PFSK-1 (cell line): ENCODE results near the gene TNRC6A.

Source experiments
- POLR2AphosphoS5 ChIP-seq: IDR thresholded peaks from 2 replicates; pipeline ENCODE4 v1.6.1; 2012; ENCODE audit warnings: low read depth, mild to moderate bottlenecking, control low read depth, low read length, moderate library complexity
- SIN3A ChIP-seq: IDR thresholded peaks from 2 replicates; pipeline ENCODE4 v1.6.1; 2012; ENCODE audit warnings: mild to moderate bottlenecking, low read length, moderate library complexity, borderline replicate concordance; ENCODE audit not compliant: insufficient read depth
- TAF1 ChIP-seq: IDR thresholded peaks from 2 replicates; pipeline ENCODE4 v1.6.1; 2012; ENCODE audit warnings: low read length, control low read depth, borderline replicate concordance; ENCODE audit not compliant: insufficient read depth

DNA sequence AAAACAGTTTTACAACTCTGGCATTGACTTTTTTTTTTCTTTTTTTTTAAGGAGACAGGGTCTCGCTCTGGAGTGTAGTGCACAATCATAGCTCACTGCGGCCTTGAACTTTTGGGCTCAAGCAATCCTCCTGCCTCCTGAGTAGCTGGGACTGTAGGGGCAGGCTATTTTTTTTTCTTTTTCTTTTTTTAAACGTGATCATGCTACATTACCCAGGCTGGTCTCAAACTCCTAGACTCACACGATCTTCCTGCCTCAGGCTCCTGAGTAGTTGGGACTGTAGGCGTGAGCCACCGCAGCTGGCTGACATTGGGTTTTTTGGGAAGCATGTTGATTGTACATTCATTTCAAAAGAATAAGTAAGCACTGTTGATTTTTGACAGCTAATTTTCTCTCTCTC, 32.1 kb downstream of the TNRC6A start:
- TF ChIP-seq POLR2AphosphoS5 (no peak), TAF1 (no peak), SIN3A (no peak)
